Ectodermal cell (in vitro differentiated cells): ENCODE results near the gene MAP2K1.

ENCODE experiments used
- H3K27ac ChIP-seq: 2 replicates; pipeline ENCODE4 v1.7.0; 2013; ENCODE audit warnings: mild to moderate bottlenecking, low read depth, low read length; ENCODE audit not compliant: insufficient read depth, poor library complexity, severe bottlenecking
- H3K27me3 ChIP-seq: 2 replicates; pipeline ENCODE4 v1.7.0; 2013; ENCODE audit warnings: mild to moderate bottlenecking, low read length; ENCODE audit not compliant: insufficient read depth, control insufficient read depth, poor library complexity, severe bottlenecking
- H3K36me3 ChIP-seq: one replicate; pipeline ENCODE4 v1.7.0; 2013; ENCODE audit warnings: low read length; ENCODE audit not compliant: control insufficient read depth, insufficient read depth
- H3K4me1 ChIP-seq: one replicate; pipeline ENCODE4 v1.7.0; 2013; ENCODE audit warnings: low read length; ENCODE audit not compliant: control insufficient read depth, insufficient read depth
- H3K4me3 ChIP-seq: 2 replicates; pipeline ENCODE4 v1.7.0; 2013; ENCODE audit warnings: low read depth, low read length, control low read depth; ENCODE audit not compliant: insufficient read depth
- H3K9me3 ChIP-seq: 2 replicates; pipeline ENCODE4 v1.7.0; 2013; ENCODE audit warnings: mild to moderate bottlenecking, low read length, moderate library complexity; ENCODE audit not compliant: control insufficient read depth
- WGBS, 2 experiments: methylation state at CpG; one replicate each; pipeline ENCODE4 v1.1.7; 2013; ENCODE audit warnings: missing lambda C conversion rate in 2 of 2; 5-methylcytosine and 5-hydroxymethylcytosine counted together

The MAP2K1 gene

DNA sequence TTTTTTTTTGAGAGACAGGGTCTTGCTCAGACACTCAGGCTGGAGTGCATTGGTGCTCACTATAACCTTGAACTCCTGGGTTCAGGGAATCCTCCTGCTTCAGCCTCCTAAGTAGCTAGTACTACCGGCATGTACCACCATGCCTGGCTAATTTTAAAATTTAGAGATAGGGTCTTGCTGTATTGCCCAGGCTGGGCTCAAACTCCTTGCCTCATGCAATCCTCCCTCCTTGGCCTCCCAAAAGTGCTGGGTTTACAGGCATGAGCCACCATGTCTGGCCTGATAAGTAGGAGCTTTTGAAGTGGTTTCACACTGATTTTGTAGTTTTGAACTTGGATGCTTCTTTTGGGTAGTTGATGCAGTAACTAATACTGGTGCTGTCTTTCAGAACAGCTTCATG lies 7.8 kb downstream of the MAP2K1 start:
- WGBS, 2 experiments = 88 to 100% methylated on average over 1 of the region's 1 CpG
- H3K27ac ChIP-seq = no peak overlapping the region
- H3K4me1 ChIP-seq = no peaks in the 10 kb centered on the region
- H3K9me3 ChIP-seq = no peaks in the 10 kb centered on the region
- H3K27me3 ChIP-seq = no peaks in the 10 kb centered on the region
- H3K4me3 ChIP-seq = no peak overlapping the region
- H3K36me3 ChIP-seq = no peaks in the 10 kb centered on the region

DNA sequence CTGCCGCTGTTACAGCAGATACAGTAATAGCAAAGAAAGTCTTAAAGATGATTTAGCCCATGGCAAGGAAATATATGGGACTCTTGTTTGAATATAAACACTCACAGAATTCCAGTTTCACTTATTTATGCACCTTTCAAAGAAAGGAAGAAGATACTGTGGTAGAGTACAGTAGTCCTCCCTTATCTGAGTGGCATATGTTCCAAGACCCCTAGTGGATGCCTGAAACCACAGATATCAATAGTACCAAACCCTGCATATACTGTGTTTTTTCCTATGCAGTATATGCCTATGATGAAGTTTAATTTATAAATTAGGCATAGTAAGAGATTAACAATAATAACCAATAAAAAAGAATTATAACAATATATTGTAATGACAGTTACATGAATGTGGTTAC lies 8.2 kb downstream of the MAP2K1 start:
- Histone ChIP-seq H3K27me3 (no peaks in the 10 kb centered on the region), H3K4me1 (no peaks in the 10 kb centered on the region), H3K27ac (no peak overlapping the region), H3K4me3 (no peak overlapping the region), H3K36me3 (no peaks in the 10 kb centered on the region), H3K9me3 (no peaks in the 10 kb centered on the region)
- WGBS, 2 experiments = 93 to 96% methylated on average over 1 of the region's 1 CpG

DNA sequence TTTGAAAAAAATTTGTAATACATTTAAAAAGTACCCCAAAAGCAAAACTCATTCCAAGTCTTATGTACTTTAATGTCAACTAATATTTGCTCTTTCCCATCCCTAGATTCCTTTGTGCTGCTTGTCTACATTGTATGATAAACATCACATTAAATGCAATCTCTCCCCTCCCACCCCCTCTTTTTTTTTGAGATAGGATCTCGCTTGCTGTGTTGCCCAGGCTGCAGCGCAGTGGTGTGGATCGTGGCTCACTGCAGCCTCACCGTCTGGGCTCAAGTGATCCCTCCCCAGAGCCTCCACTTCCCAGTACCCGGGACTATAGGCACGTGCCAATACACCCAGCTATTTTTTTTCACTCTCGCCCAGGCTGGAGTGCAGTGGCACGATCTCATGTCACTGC lies 12.6 kb downstream of the MAP2K1 start:
- Histone ChIP-seq H3K9me3 (no peaks in the 10 kb centered on the region), H3K36me3 (no peaks in the 10 kb centered on the region), H3K27me3 (no peaks in the 10 kb centered on the region), H3K4me1 (peaks cover 9% of the 10 kb centered on the region), H3K27ac (no peak overlapping the region), H3K4me3 (no peak overlapping the region)
- 96% methylated on average over 8 of the region's 8 CpGs for WGBS, 2 experiments

DNA sequence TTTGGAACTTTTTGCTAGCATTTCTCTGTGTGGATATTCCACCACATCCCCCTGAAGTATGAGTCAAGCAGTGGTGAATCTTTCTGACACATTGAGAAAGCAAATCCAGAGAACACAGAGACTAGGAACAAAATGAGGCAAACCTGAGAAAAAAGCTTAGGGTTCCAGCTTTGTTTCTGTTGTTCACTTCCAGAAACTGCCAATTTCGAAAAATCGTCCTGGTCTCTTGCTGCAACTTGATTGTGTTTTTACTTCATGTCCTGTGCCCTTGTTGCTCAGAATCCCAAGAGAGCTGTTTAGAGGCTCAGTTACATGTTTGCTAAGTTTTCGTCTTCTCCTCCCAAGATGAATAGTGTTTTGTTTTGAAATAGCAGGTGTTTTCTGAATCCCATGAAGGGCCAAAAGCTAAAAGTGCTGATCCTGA lies 13.7 kb downstream of the MAP2K1 start:
- Histone ChIP-seq H3K4me3 (no peak overlapping the region), H3K4me1 (peaks cover 14% of the 10 kb centered on the region), H3K27me3 (no peaks in the 10 kb centered on the region), H3K36me3 (no peaks in the 10 kb centered on the region), H3K27ac (peak overlapping the region; percentile 50), H3K9me3 (no peaks in the 10 kb centered on the region)
- 88 to 92% methylated on average over 3 of the region's 3 CpGs for WGBS, 2 experiments

DNA sequence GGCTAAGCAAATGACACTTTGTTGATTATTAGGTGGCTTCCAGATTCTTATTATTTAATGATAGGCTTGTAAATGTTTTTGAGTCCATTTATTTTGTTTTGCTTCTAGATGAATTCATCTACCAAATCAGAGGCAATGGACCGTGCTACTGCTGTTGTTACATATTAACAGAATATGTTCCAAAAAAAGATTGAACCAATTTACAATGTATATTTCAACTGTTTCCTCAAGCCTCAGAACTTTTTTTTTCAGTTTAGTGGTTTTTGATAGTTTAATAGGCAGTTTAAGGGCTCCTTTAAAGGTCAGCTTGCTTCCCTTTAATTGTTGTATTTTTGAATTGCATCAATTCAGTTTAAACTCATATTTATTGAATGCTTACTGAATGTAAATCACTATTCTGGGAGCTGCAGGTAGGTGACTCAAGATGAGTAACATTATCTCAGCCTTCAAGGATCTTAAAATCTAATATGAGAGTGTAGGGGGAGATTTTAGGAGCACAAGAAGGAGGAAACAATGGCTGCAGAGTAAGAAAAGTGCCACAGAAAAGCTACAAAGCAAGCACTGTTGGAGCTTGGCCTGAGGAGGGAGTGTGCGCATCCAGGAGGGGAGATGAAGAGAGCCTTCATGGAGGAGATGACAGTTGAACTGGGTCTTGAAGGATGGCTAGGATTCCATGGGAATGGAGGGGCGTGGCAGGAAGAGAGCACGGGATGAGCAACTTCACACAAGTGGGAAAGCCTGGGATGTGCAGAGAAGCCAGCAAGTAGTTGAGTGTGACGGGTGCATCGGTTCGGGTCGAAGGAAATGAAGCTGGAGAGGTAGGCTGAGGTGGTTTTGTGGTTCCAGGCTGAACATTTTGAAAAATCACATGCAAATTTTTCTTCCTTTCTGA lies 14.7 kb downstream of the MAP2K1 start:
- no peak overlapping the region for H3K4me3 ChIP-seq
- no peaks in the 10 kb centered on the region for H3K36me3 ChIP-seq
- peaks cover 14% of the 10 kb centered on the region for H3K4me1 ChIP-seq
- WGBS, 2 experiments = 82 to 88% methylated on average over 7 to 8 of the region's 8 CpGs
- no peak overlapping the region for H3K27ac ChIP-seq
- H3K9me3 ChIP-seq = no peaks in the 10 kb centered on the region
- H3K27me3 ChIP-seq = no peaks in the 10 kb centered on the region

DNA sequence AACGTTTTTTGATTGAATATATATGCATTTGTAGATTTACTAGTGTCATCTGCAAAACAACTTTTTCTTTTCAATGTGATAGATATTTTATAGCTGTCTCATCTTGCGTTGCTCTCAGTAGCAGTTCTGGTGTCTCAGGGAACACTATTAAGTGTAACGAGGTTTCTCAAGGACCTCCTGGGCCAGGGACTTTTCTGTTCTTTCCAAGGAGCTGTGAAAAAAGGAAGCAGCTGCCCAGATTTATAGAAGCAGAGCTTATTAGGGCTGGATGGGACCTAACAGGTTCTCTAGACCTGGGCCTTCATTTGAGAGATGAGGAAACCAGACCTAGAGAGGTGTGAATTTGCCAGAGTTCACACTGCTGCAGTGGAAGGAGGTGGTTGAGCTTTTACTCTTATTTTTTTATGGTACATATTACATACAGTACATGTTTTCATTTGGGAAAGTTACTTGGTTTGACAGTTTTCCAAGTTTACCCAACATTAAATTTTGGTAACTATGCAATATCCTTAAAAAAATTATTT lies 16.1 kb downstream of the MAP2K1 start:
- 94 to 95% methylated on average over 2 to 3 of the region's 3 CpGs for WGBS, 2 experiments
- H3K4me1 ChIP-seq = peaks cover 14% of the 10 kb centered on the region
- H3K27ac ChIP-seq = no peak overlapping the region
- H3K27me3 ChIP-seq = no peaks in the 10 kb centered on the region
- no peaks in the 10 kb centered on the region for H3K36me3 ChIP-seq
- no peaks in the 10 kb centered on the region for H3K9me3 ChIP-seq
- no peak overlapping the region for H3K4me3 ChIP-seq

DNA sequence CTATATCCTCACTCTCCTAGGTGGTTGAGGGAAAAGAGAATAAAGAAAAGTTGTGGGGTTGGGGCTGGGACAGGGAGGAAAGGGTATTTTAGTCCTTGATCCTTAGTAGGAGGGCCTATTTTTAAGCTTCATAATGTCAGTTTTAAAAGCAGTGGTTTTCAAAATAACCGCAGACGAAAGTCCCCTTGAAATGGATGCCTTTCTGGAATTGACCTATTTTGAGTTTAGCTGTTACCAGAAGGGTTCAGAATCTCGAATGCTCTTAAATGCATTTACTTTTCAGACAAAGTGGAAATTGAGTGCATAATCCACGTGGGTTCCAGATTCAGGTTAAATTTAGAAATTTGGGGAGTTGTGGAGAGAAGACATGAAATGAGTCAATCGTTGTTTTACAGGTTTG lies 16.6 kb downstream of the MAP2K1 start:
- Histone ChIP-seq H3K36me3 (no peaks in the 10 kb centered on the region), H3K27ac (no peak overlapping the region), H3K9me3 (no peaks in the 10 kb centered on the region), H3K27me3 (no peaks in the 10 kb centered on the region), H3K4me1 (peaks cover 14% of the 10 kb centered on the region), H3K4me3 (no peak overlapping the region)
- WGBS, 2 experiments = 94% methylated on average over 5 of the region's 5 CpGs

DNA sequence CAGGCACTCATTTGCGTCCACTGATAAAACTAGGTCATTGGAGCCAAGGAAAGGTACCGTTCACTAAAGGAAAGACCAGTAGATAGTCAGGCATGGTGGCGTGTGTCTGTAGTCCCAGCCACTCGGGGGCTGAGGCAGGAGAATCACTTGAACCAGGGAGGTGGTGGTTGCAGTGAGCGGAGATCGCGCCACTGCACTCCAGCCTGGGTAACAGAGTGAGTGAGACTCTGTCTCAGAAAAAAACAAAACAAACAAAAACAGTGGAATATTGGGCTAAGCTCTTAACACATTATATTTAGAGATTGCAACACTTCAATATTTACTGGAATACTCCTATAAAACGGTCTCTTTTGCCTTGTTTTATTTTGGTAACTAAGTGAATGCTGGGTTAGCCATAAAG lies 17.4 kb downstream of the MAP2K1 start:
- Histone ChIP-seq H3K4me3 (no peak overlapping the region), H3K27me3 (no peaks in the 10 kb centered on the region), H3K4me1 (peaks cover 14% of the 10 kb centered on the region), H3K27ac (no peak overlapping the region), H3K9me3 (no peaks in the 10 kb centered on the region), H3K36me3 (no peaks in the 10 kb centered on the region)
- whole genome bisulfite sequencing, 2 experiments = 80 to 82% methylated on average over 7 to 8 of the region's 8 CpGs

DNA sequence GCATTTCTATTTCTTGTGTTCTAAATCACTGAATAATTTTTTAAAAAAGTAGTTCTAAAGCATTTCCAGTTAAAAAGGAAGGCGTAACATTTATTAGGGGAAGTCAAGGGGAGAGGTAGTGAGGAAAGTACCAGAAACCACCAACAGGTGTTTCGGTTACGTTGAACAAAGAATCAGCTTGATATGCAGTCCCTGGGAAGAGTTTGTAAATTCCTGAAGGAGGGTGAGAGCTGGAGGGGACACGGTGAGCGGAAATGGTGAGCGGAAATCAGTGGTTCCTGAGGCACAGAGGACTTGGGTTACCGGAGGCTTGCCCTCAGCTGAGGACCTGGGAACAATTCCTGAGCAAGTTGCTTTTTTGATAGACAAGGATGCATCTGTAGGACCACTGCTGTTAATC lies 17.8 kb downstream of the MAP2K1 start:
- H3K27me3 ChIP-seq = no peaks in the 10 kb centered on the region
- H3K4me3 ChIP-seq = no peak overlapping the region
- no peaks in the 10 kb centered on the region for H3K9me3 ChIP-seq
- WGBS, 2 experiments = 48 to 54% methylated on average over 7 of the region's 7 CpGs
- H3K27ac ChIP-seq = no peak overlapping the region
- H3K4me1 ChIP-seq = peaks cover 14% of the 10 kb centered on the region
- no peaks in the 10 kb centered on the region for H3K36me3 ChIP-seq

DNA sequence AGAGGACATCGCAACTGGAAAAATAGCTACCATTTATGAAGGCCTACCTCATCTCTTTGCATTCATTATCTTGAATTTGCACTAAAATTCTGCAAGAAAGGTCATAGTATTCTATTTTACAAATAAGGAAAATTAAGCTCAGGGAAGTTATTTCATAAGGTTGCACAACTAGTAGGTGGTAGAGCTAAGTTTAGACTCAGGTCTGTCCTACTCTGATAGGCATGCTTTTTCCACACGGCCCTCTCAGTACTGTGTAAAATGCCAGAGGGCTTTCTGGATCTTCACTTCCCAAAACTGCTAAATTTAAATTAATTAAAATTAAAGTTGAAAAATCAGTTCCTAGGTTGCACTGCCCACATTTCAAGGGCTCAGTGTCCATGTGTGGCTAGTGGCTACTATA lies 18.3 kb downstream of the MAP2K1 start:
- Histone ChIP-seq H3K9me3 (no peaks in the 10 kb centered on the region), H3K27ac (no peak overlapping the region), H3K36me3 (no peaks in the 10 kb centered on the region), H3K4me3 (no peak overlapping the region), H3K27me3 (no peaks in the 10 kb centered on the region), H3K4me1 (peaks cover 14% of the 10 kb centered on the region)
- WGBS, 2 experiments = 80 to 100% methylated on average over 2 of the region's 2 CpGs
